Tibial nerve (tissue), 4 donors: ENCODE data around the gene SLC35F2. TPM values are rescaled to one million over a fixed set of nuclear protein-coding genes. Genes with fewer than 3 reads are reported as not detected.

Experiments
- DNase-seq, 2 donors: peaks; one replicate each; pipeline ENCODE4 v3.0.0-alpha.2; 2019; ENCODE audit warnings: low spot score in 2 of 2
- H3K27ac ChIP-seq, 4 donors: fragments of 200-600 bp; sonication (generic) in 3 of 4; one replicate each; pipeline ENCODE4 v1.5.1; 2017 to 2019; ENCODE audit warnings: mild to moderate bottlenecking in 1 of 4
- H3K27me3 ChIP-seq, 2 donors: fragments of 200-600 bp; sonication (generic) in 1 of 2; one replicate each; pipeline versions ENCODE4 v1.5.1 to v1.6.0; 2017 to 2019
- H3K36me3 ChIP-seq, 3 donors: fragments of 200-600 bp; sonication (generic); one replicate each; pipeline ENCODE4 v1.5.1; 2018 to 2019
- H3K4me1 ChIP-seq, 4 donors: fragments of 200-600 bp; sonication (generic) in 3 of 4; one replicate each; pipeline ENCODE4 v1.5.1; 2017 to 2019
- H3K4me3 ChIP-seq, 4 donors: fragments of 200-600 bp; sonication (generic) in 3 of 4; one replicate each; pipeline ENCODE4 v1.5.1; 2017 to 2019; ENCODE audit warnings: mild to moderate bottlenecking in 1 of 4, moderate library complexity in 1 of 4
- H3K9me3 ChIP-seq, 4 donors: fragments of 200-600 bp; sonication (generic) in 3 of 4; one replicate each; pipeline ENCODE4 v1.5.1; 2017 to 2019
- CTCF ChIP-seq, 5 experiments: fragments of 200-600 bp in 3 of 5; fragments of 450-650 bp in 2 of 5; sonication (generic) in 3 of 5; IDR thresholded peaks; one replicate each; pipeline ENCODE4 v1.5.1; 2016 to 2019; ENCODE audit warnings: antibody characterized with exemption in 5 of 5, mild to moderate bottlenecking in 3 of 5, moderate library complexity in 2 of 5
- EP300 ChIP-seq, 2 donors: sonication (generic); formaldehyde crosslinking; IDR thresholded peaks; one replicate each; pipeline ENCODE4 v1.6.1; 2017; ENCODE audit warnings: antibody characterized with exemption in 2 of 2, mild to moderate bottlenecking in 1 of 2
- POLR2A ChIP-seq, 2 donors: fragments of 450-650 bp; IDR thresholded peaks; one replicate each; pipeline ENCODE4 v1.6.1; 2017; ENCODE audit warnings: antibody characterized with exemption in 2 of 2, mild to moderate bottlenecking in 2 of 2, moderate library complexity in 2 of 2
- WGBS, 2 donors: methylation state at CpG; one replicate each; pipeline ENCODE4 v1.1.5; 2018; 5-methylcytosine and 5-hydroxymethylcytosine counted together
- total RNA-seq, 4 donors: library from RNA; depleted of rRNA; stranded (reverse); fragments of >200 nt; gene quantifications; one replicate each; pipeline ENCODE4 v1.1.0, GENCODE V29; 2016

The SLC35F2 gene
- total RNA-seq, 4 donors from 2014 or later = 3.7 to 15.5 (median 5.6) TPM

- TF ChIP-seq CTCF (IDR thresholded peaks at IDR 0.05) (no peak), POLR2A (IDR thresholded peaks at IDR 0.05) (no peak), EP300 (IDR thresholded peaks at IDR 0.05) (no peak)
- Histone ChIP-seq H3K4me3 (no peak overlapping the region), H3K27ac (no peak overlapping the region), H3K4me1 (no peaks in the 10 kb centered on the region), H3K36me3 (no peaks in the 10 kb centered on the region), H3K9me3 (no peaks in the 10 kb centered on the region), H3K27me3 (no peaks in the 10 kb centered on the region)
- WGBS, 2 donors = 85 to 91% methylated on average over 2 of the region's 2 CpGs
- no peak for DNase-seq
Measured at GRCh38 chr11:107825875-107826274, 32.7 kb downstream of the SLC35F2 start.

- no peak for TF ChIP-seq POLR2A (IDR thresholded peaks at IDR 0.05)
- TF ChIP-seq EP300 (IDR thresholded peaks at IDR 0.05) = no peak
- no peak for TF ChIP-seq CTCF (IDR thresholded peaks at IDR 0.05)
- Histone ChIP-seq H3K27ac (no peak overlapping the region), H3K4me1 (no peaks in the 10 kb centered on the region), H3K27me3 (no peaks in the 10 kb centered on the region), H3K36me3 (no peaks in the 10 kb centered on the region), H3K9me3 (no peaks in the 10 kb centered on the region), H3K4me3 (no peak overlapping the region)
- no peak for DNase-seq
- 79 to 81% methylated on average over 5 of the region's 5 CpGs for WGBS, 2 donors
Measured at GRCh38 chr11:107824668-107825369, 33.8 kb downstream of the SLC35F2 start.

GRCh38 chr11:107821199-107821927 lies 37.2 kb downstream of the SLC35F2 start:
- H3K4me1 ChIP-seq = no peaks in the 10 kb centered on the region
- no peak overlapping the region for H3K27ac ChIP-seq
- 38 to 53% methylated on average over 3 of the region's 3 CpGs for WGBS, 2 donors
- no peak for TF ChIP-seq POLR2A (IDR thresholded peaks at IDR 0.05)
- TF ChIP-seq CTCF (IDR thresholded peaks at IDR 0.05) = no peak
- no peak for TF ChIP-seq EP300 (IDR thresholded peaks at IDR 0.05)
- DNase-seq = no peak
- no peaks in the 10 kb centered on the region for H3K27me3 ChIP-seq
- H3K36me3 ChIP-seq = no peaks in the 10 kb centered on the region
- no peak overlapping the region for H3K4me3 ChIP-seq
- no peaks in the 10 kb centered on the region for H3K9me3 ChIP-seq

- H3K4me1 ChIP-seq = no peaks in the 10 kb centered on the region
- no peaks in the 10 kb centered on the region for H3K36me3 ChIP-seq
- DNase-seq = no peak
- no peaks in the 10 kb centered on the region for H3K9me3 ChIP-seq
- H3K27me3 ChIP-seq = no peaks in the 10 kb centered on the region
- no peak overlapping the region for H3K27ac ChIP-seq
- no peak for TF ChIP-seq POLR2A (IDR thresholded peaks at IDR 0.05)
- TF ChIP-seq CTCF (IDR thresholded peaks at IDR 0.05) = no peak
- no peak for TF ChIP-seq EP300 (IDR thresholded peaks at IDR 0.05)
- WGBS, 2 donors = 77 to 80% methylated on average over 5 of the region's 5 CpGs
- no peak overlapping the region for H3K4me3 ChIP-seq
Measured at GRCh38 chr11:107819361-107820014, 39.1 kb downstream of the SLC35F2 start.

- Histone ChIP-seq H3K36me3 (no peaks in the 10 kb centered on the region), H3K27me3 (no peaks in the 10 kb centered on the region), H3K4me3 (no peak overlapping the region), H3K4me1 (no peaks in the 10 kb centered on the region), H3K9me3 (no peaks in the 10 kb centered on the region), H3K27ac (no peak overlapping the region)
- TF ChIP-seq EP300 (IDR thresholded peaks at IDR 0.05) = no peak
- TF ChIP-seq CTCF (IDR thresholded peaks at IDR 0.05) = no peak
- TF ChIP-seq POLR2A (IDR thresholded peaks at IDR 0.05) = no peak
- 92 to 93% methylated on average over 3 of the region's 3 CpGs for WGBS, 2 donors
- DNase-seq = no peak
Measured at GRCh38 chr11:107818491-107818890, 40.1 kb downstream of the SLC35F2 start.
